CD4-positive, alpha-beta T cell treated with Interleukin-6 at 100 ng/mL for 8 hours (primary cell): ENCODE data around the gene TICAM1.

Experiments
- DNase-seq: peaks from one replicate; pipeline ENCODE4 v3.0.0-alpha.2; 2020; ENCODE audit warnings: mixed read lengths, low spot score

Gene TICAM1

DNA sequence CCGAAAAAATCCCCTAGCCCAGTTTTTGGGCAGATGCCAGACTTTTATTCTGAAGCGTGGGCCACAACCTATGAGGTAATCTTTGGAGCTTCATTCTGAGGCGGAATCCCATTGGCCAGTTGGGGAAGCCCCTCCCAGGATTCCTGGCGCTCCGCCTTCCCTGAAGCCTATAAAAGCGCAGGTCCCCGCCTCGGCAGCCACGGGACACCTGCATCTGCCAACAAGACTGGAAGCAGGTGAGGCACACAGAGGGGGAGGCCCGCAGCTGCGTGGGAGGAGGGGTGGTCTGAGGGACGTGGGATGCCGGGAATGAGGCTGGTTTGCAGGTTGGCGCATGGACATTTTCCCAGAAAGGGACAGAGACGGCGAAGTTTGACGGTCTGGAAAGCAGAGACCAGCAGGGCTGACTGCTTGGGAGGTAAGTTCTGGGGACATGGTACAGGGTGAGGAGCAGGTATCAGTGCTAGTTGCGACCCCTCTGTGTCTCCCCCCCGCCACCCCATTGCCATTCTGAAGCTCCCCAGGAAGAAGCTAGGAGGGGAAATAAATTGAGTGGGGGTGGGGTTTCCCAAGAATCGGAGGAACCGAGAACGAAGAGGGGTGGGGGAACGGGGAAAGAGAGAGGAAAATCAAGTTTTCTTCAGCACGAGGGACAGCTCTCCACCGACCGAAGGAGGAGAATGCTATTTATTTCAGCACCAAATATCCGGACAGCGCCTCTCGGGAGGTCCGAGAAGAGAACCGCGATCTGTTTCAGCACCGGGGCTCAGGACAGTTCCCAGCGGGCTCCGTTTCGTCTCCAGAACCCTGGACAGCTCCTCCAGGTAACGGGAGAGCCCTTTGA lies 62.4 kb downstream of the TICAM1 start:
- peak; percentile 59 for DNase-seq
